Endothelial cell of umbilical vein (primary cell): ENCODE data around the gene PLEKHG7. TPM values are rescaled to one million over a fixed set of nuclear protein-coding genes. Genes with fewer than 3 reads are reported as not detected.

Experiments
- BruUV-seq: library from RNA; stranded (reverse); fragments of 400-500 nt; replicated peaks from 2 replicates; lab custom pipeline; 2021; lab: Mats Ljungman, UMichigan
- CTCF ChIA-PET: fragments of 300-600, 350-600 bp; sonication (Branson Sonifier 250); formaldehyde crosslinking; loops from one replicate; lab custom pipeline; 2021; ENCODE audit warnings: antibody characterized with exemption, inconsistent platforms; lab: Charles Lee
- POLR2A ChIA-PET: fragments of 300-600, 350-600 bp; sonication (Branson Sonifier 250); formaldehyde crosslinking; loops from one replicate; lab custom pipeline; 2021; ENCODE audit warnings: antibody characterized with exemption, inconsistent platforms; lab: Charles Lee
- DNase-seq: peaks from one replicate; pipeline ENCODE4 v3.0.0-alpha.2; 2011; ENCODE audit warnings: low read depth, low spot score
- FAIRE-seq: peaks from 2 replicates; lab custom pipeline; 2011; peaks lifted over from hg19 to GRCh38; lab: Jason Lieb, UNC
- H2AFZ ChIP-seq: 2 replicates; pipeline ENCODE4 v1.6.0; 2012; ENCODE audit warnings: low read depth, low read length, control low read depth, inconsistent platforms
- H3K27ac ChIP-seq: 2 replicates; pipeline ENCODE4 v1.5.1; 2011; ENCODE audit warnings: low read depth, mild to moderate bottlenecking, control low read depth, low read length, moderate library complexity; ENCODE audit not compliant: insufficient read depth
- H3K27me3 ChIP-seq, 2 experiments: 2 replicates each; pipeline versions ENCODE4 v1.6.0 to v1.6.1; 2011; ENCODE audit warnings: low read length in 2 of 2, mixed read lengths in 1 of 2; ENCODE audit not compliant: control insufficient read depth in 2 of 2, insufficient read depth in 2 of 2
- H3K36me3 ChIP-seq, 2 experiments: 2 replicates in 1 of 2; 3 replicates in 1 of 2; pipeline ENCODE4 v1.5.1; 2011; ENCODE audit warnings: low read length in 2 of 2, mild to moderate bottlenecking in 1 of 2, moderate library complexity in 1 of 2; ENCODE audit not compliant: control insufficient read depth in 2 of 2, insufficient read depth in 2 of 2; ENCODE audit errors: extremely low read depth in 1 of 2
- H3K4me1 ChIP-seq: 3 replicates; pipeline ENCODE4 v1.5.1; 2011; ENCODE audit warnings: mild to moderate bottlenecking, low read length; ENCODE audit not compliant: control insufficient read depth, insufficient read depth; ENCODE audit errors: extremely low read depth
- H3K4me2 ChIP-seq: 2 replicates; pipeline ENCODE4 v1.6.1; 2011; ENCODE audit warnings: low read length, control low read depth, mixed read lengths; ENCODE audit not compliant: insufficient read depth
- H3K4me3 ChIP-seq, 3 experiments: fragments of 200-600 bp in 1 of 3; sonication (generic), shearing (Covaris generic) in 1 of 3; replicated peaks in 1 of 3; 2 replicates each; pipeline ENCODE4 v1.5.1; 2011 to 2016; ENCODE audit warnings: control low read depth in 3 of 3, low read length in 3 of 3, mild to moderate bottlenecking in 2 of 3, inconsistent platforms in 1 of 3, low read depth in 1 of 3, moderate library complexity in 1 of 3; ENCODE audit not compliant: insufficient read depth in 1 of 3
- H3K79me2 ChIP-seq: 2 replicates; pipeline ENCODE4 v1.6.0; 2012; ENCODE audit warnings: low read length, inconsistent platforms; ENCODE audit not compliant: control insufficient read depth, insufficient read depth
- H3K9ac ChIP-seq: replicated peaks from 2 replicates; pipeline ENCODE3; 2011; ENCODE audit warnings: low read length, control low read depth; ENCODE audit not compliant: insufficient read depth; ENCODE audit errors: extremely low read depth
- H3K9me1 ChIP-seq: replicated peaks from 3 replicates; pipeline ENCODE4 v1.6.0; 2011; ENCODE audit warnings: mild to moderate bottlenecking, low read length; ENCODE audit not compliant: control insufficient read depth, insufficient read depth; ENCODE audit errors: extremely low read depth
- H3K9me3 ChIP-seq: replicated peaks from 2 replicates; pipeline ENCODE4 v1.5.1; 2012; ENCODE audit warnings: low read length, inconsistent platforms; ENCODE audit not compliant: control insufficient read depth, insufficient read depth
- H4K20me1 ChIP-seq: replicated peaks from 2 replicates; pipeline ENCODE3; 2011; ENCODE audit warnings: mild to moderate bottlenecking, low read length; ENCODE audit not compliant: control insufficient read depth, insufficient read depth; ENCODE audit errors: extremely low read depth
- CTCF ChIP-seq, 2 donors: IDR thresholded peaks; 1 replicate in 1 of 2; 2 replicates in 1 of 2; pipeline ENCODE4 v1.5.1; 2011; ENCODE audit warnings: low read length in 2 of 2, mild to moderate bottlenecking in 2 of 2, moderate library complexity in 2 of 2, control low read depth in 1 of 2, inconsistent platforms in 1 of 2, low read depth in 1 of 2; ENCODE audit not compliant: insufficient read depth in 1 of 2; ENCODE audit errors: extremely low read depth in 1 of 2
- EZH2 ChIP-seq: IDR thresholded peaks from 2 replicates; pipeline ENCODE4 v1.6.1; 2012; ENCODE audit warnings: borderline replicate concordance, low read depth, mild to moderate bottlenecking, moderate library complexity, low read length, inconsistent platforms; ENCODE audit not compliant: severe bottlenecking
- FOS ChIP-seq: IDR thresholded peaks from 2 replicates; pipeline ENCODE4 v1.6.1; 2011; ENCODE audit warnings: mild to moderate bottlenecking, low read length, moderate library complexity, borderline replicate concordance; ENCODE audit not compliant: insufficient read depth
- GATA2 ChIP-seq: IDR thresholded peaks from 2 replicates; pipeline ENCODE4 v1.7.0; 2011; ENCODE audit warnings: low read depth, mild to moderate bottlenecking, moderate library complexity, mixed read lengths, low read length; ENCODE audit not compliant: insufficient read length, insufficient read depth
- JUN ChIP-seq: IDR thresholded peaks from 2 replicates; pipeline ENCODE4 v1.6.1; 2011; ENCODE audit warnings: borderline replicate concordance, low read depth; ENCODE audit not compliant: insufficient read length, insufficient read depth
- MAX ChIP-seq: IDR thresholded peaks from 2 replicates; pipeline ENCODE4 v1.6.1; 2011; ENCODE audit not compliant: insufficient read depth, insufficient read length
- MYC ChIP-seq: IDR thresholded peaks from one replicate; pipeline ENCODE4 v1.6.1; 2011; ENCODE audit warnings: mild to moderate bottlenecking, low read depth, low read length
- POLR2A ChIP-seq: IDR thresholded peaks from 2 replicates; pipeline ENCODE4 v1.6.1; 2012; ENCODE audit warnings: low read depth, mild to moderate bottlenecking, control low read depth, low read length
- POLR2AphosphoS5 ChIP-seq: IDR thresholded peaks from 2 replicates; pipeline ENCODE4 v1.6.1; 2012; ENCODE audit warnings: low read depth, mild to moderate bottlenecking, control low read depth, low read length, moderate library complexity; ENCODE audit not compliant: insufficient read depth
- dilution Hi-C: fragments of 300-500 bp; cut with MboI; formaldehyde crosslinking; loops from one replicate; pipeline ENCODE4 v1.15.0; 2019; ENCODE audit warnings: low sequenced_read_pairs; ENCODE audit not compliant: extremely low pct_ligation_motif_present
- intact Hi-C: fragments of 100-400 bp; cut with micrococcal nuclease; formaldehyde crosslinking; loops from one replicate; pipeline ENCODE4 v1.10.0; 2022
- polyA plus RNA-seq, 4 experiments: library from polyadenylated mRNA; depleted of rRNA in 3 of 4; stranded (reverse) in 3 of 4; unstranded in 1 of 4; fragments of >200 nt; gene quantifications; 2 replicates each; pipeline versions ENCODE4 v1.2.1 to v1.2.3, GENCODE V29; 2011 to 2012; ENCODE audit warnings: missing spikeins in 1 of 4
- total RNA-seq: library from RNA; stranded (reverse); gene quantifications from 2 replicates; pipeline ENCODE4 v1.2.3, GENCODE V29; 2021

PLEKHG7 gene
- total and polyA plus RNA-seq, 2 donors (not counting 3 experiments of a cell fraction or from before 2014, with no cell fraction given) = not detected

- no peaks in the 10 kb centered on the region for H3K9me3 ChIP-seq
- H3K9me1 ChIP-seq = no peaks in the 10 kb centered on the region
- CTCF ChIA-PET = interaction anchor here (1.2 to 1.4 kb wide), 3 partner anchors 12 to 660 kb away, joined by 3 to 5 read pairs (median 3); no protein-coding TSS in a partner anchor
- no TSS peak for BruUV-seq
- FAIRE-seq (no peak), DNase-seq (peak; percentile 36)
- intact Hi-C loops (no loop called here), dilution Hi-C loops (no loop called here)
- no peak overlapping the region for H3K4me3 ChIP-seq
- POLR2A ChIA-PET = no interaction called here
- no peaks in the 10 kb centered on the region for H3K36me3 ChIP-seq
- no peak overlapping the region for H3K9ac ChIP-seq
- H3K27me3 ChIP-seq = no peaks in the 10 kb centered on the region
- H3K4me2 ChIP-seq = no peak overlapping the region
- H3K79me2 ChIP-seq = no peaks in the 10 kb centered on the region
- H2AFZ ChIP-seq = no peak overlapping the region
- TF ChIP-seq POLR2A = no peak
- TF ChIP-seq MAX = no peak
- TF ChIP-seq FOS = peak; percentile 81
- peak; percentile 58 for TF ChIP-seq JUN
- peaks cover 13% of the 10 kb centered on the region for H3K4me1 ChIP-seq
- no peak overlapping the region for H3K27ac ChIP-seq
- no peaks in the 10 kb centered on the region for H4K20me1 ChIP-seq
Measured at GRCh38 chr12:92759634-92760268, 57.0 kb downstream of the PLEKHG7 start.

GRCh38 chr12:92762773-92763172, 60.0 kb downstream of the PLEKHG7 start:
- no peak overlapping the region for H3K4me2 ChIP-seq
- dilution Hi-C loops (no loop called here), intact Hi-C loops (no loop called here)
- H3K9me1 ChIP-seq = no peaks in the 10 kb centered on the region
- FAIRE-seq (no peak), DNase-seq (no peak)
- no peaks in the 10 kb centered on the region for H3K79me2 ChIP-seq
- no peaks in the 10 kb centered on the region for H3K36me3 ChIP-seq
- H3K27me3 ChIP-seq = no peaks in the 10 kb centered on the region
- CTCF ChIA-PET = no interaction called here
- POLR2A ChIA-PET = no interaction called here
- no peak overlapping the region for H2AFZ ChIP-seq
- H3K4me3 ChIP-seq = no peak overlapping the region
- H3K9ac ChIP-seq = no peak overlapping the region
- no peak for TF ChIP-seq MAX
- no peak for TF ChIP-seq GATA2
- no peak for TF ChIP-seq CTCF (IDR thresholded peaks at IDR 0.05; ENCODE audit: extremely low read depth in 1 of 2, insufficient read depth in 1 of 2, low read depth in 1 of 2, low read length in 2 of 2)
- no peak for TF ChIP-seq EZH2
- TF ChIP-seq POLR2A = no peak
- TF ChIP-seq MYC = no peak
- TF ChIP-seq POLR2AphosphoS5 = no peak
- no peak for TF ChIP-seq FOS
- no peak for TF ChIP-seq JUN
- H3K4me1 ChIP-seq = peaks cover under 1% of the 10 kb centered on the region
- no peaks in the 10 kb centered on the region for H3K9me3 ChIP-seq
- BruUV-seq = no TSS peak
- H3K27ac ChIP-seq = no peak overlapping the region
- no peaks in the 10 kb centered on the region for H4K20me1 ChIP-seq
